ENCODE data around the gene PLLP.

The PLLP gene

DNA sequence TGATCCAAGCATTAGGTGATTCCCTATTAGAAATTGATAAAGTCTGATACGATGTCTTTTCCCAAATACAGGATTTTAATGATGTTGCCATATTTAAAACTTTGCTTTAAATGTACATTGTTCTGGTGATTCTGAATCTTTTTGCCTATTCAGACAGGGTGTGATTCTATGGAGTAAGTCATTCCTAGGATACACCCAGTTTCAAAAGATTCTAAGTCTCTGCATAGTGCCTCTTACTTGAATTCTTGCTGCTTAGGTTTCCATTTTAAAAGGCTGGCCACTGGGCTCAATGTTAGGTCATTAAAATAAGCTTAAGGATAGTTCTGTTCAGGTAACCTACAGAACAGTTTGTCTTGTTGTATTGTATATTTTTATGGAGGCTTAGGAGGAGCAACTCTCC is 61.4 kb downstream of the PLLP start:
- DNase-seq = no peak

DNA sequence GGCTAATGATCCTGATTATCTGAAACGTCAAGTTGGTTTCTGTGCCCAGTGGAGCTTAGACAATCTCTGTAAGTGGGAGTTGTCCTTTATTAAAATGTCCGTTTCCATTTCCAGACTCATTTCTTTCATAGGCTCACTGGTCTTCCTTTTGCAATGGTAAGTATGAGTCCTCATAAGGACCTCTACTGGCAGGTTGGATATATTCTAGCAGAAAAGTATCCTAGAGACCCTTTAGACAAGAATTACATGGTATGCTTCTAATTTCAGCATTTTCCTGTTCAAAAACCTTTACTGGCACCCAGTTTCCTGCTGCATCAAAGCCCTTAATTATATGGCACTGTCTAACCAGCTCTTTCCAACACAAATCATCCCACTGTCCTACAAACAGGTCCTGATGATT is 67.5 kb downstream of the PLLP start:
- no peak for DNase-seq

DNA sequence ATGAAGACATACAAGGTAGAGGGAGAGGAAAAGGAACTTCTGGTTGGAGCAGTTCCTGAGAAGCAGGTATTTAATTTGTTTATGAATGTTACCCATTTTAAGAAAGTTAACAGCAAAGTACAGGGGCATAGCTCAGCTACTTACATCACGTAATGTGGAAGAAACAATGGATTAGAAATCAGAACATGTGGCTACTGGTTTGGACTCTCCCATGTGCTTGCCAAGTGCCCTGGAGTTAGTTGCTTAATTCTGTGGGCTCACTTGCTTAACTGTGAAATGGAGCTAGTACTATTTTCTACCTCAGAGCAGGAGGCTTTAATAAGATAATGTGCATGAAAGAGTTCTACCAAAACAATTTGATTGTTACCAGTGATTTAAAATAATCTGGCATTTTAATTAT is 71.0 kb downstream of the PLLP start:
- DNase-seq = no peak

DNA sequence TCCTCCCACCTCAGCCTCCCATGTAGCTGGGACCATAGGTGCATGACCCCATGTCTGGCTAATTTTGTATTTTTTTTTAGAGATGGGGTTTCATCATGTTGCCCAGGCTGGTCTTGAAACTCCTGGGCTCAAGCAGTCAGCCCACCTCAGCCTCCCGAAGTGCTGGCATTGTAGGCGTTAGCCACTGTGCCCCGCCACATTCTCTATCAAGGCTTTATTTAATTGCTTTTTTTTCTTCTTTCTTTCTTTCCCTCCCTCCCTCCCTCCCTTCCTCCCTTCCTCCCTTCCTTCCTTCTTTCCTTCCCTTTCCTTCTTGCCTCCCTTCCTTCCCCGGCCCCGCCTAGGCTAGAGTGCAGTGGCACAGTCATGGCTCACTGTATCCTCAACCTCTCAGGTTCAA is 74.7 kb downstream of the PLLP start:
- no peak for DNase-seq

DNA sequence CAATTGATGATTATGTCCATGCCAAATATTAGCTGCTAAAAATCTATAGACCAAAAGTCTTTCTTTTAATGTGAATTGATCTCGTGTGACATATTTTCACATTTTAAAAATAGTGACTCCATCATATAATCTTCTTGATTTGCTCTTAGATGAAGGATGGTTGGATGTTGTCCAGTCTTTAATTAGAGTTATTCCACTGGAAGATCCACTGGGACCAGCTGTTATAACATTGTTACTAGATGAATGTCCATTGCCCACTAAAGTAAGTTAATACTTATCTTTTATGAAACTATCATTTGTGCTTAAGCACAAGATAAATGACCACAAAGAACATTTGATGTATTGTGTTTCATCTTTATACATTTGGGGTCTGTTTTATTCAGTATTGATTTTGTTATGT is 75.5 kb downstream of the PLLP start:
- no peak for DNase-seq

Measured in T-helper 2 cell (primary cell).